Fibroblast of mammary gland (primary cell): ENCODE measurements around the gene SFRP4.

Source experiments
- DNase-seq: peaks from one replicate; pipeline ENCODE4 v3.0.0-alpha.2; 2010; ENCODE audit warnings: low read depth
- H3K4me3 ChIP-seq: 2 replicates; pipeline ENCODE4 v1.5.1; 2011; ENCODE audit warnings: low read depth, mild to moderate bottlenecking, low read length, moderate library complexity; ENCODE audit not compliant: control insufficient read depth
- TF ChIP-seq, protein P1 (sequence below): conservative IDR thresholded peaks from 2 replicates; pipeline ENCODE4 v1.5.1; 2011; ENCODE audit warnings: low read depth, low read length, inconsistent platforms; ENCODE audit not compliant: control insufficient read depth, insufficient read depth

SFRP4 gene

DNA sequence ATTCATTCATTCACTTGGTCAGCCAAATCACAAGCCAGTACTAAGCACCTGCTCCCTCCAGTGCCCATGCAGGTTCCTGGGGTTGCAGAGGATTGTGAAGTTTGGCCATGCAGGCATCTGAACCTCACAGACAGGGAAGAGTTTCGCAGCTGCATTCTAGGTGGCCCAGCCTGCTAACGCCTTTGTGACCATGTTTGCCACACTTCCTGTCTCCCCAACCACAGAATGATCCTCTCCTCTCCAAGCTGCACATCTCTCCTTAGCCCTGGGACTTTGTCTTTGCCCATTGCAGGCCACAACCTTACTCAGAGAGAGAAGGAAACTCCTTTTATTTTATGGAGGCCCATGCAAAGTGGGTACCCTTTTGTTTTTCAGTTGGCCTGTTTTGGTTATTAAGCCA is 35.6 kb upstream of the SFRP4 start:
- no peak for DNase-seq
- no peak overlapping the region for H3K4me3 ChIP-seq
- TF ChIP-seq, protein P1, sequence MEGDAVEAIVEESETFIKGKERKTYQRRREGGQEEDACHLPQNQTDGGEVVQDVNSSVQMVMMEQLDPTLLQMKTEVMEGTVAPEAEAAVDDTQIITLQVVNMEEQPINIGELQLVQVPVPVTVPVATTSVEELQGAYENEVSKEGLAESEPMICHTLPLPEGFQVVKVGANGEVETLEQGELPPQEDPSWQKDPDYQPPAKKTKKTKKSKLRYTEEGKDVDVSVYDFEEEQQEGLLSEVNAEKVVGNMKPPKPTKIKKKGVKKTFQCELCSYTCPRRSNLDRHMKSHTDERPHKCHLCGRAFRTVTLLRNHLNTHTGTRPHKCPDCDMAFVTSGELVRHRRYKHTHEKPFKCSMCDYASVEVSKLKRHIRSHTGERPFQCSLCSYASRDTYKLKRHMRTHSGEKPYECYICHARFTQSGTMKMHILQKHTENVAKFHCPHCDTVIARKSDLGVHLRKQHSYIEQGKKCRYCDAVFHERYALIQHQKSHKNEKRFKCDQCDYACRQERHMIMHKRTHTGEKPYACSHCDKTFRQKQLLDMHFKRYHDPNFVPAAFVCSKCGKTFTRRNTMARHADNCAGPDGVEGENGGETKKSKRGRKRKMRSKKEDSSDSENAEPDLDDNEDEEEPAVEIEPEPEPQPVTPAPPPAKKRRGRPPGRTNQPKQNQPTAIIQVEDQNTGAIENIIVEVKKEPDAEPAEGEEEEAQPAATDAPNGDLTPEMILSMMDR, result no peak

DNA sequence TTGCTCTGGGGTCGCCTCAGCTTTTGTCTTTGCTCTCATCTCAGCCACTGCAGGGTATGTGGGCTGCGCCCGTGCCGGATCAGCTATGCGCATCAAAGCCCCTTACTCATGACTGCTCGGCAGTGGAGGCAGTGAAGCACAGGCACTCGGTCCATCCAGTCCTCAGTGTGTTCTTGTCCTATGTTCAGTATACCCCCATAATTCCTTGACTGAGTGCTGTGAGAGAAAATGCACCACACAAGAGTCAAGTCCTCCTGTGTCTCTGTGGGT is 31.3 kb upstream of the SFRP4 start:
- no peak for DNase-seq
- no peak overlapping the region for H3K4me3 ChIP-seq
- TF ChIP-seq, protein P1, result no peak

DNA sequence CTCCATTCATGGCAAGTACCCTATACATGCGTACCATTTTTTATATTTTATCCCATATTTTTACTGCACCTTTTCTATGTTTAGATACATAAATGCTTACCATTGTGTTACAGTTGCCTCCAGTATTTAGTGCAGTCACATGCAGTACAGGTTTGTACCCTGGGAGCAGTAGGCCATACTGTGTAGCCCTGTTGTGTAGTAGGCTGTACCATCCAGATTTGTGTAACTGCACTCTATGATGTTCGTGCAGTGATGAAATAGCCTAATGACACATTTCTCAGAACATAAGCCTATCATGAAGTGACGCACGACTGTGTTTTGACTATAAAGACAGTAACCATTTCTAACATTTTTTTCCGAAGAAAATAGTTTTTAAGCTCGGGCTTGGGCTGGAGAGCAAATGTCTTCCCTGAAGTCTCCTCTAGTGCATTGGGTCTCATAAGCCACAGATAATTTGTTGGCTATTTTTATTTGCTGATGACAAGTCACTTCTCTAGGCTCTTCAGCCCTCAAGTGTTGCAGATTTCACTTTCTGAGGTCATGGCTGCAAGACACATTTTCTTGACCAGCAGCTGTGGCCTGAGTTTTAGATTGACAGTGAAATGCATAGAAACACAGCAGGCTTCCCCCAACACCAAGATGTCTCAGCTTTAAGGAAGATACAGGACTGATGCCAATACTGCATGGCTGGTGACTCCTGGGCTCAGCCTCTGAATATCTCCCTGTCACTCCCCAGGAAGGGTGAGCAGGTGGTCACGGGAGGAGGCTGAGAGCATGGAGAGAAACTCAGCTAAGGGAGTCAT is 30.7 kb upstream of the SFRP4 start:
- DNase-seq, result no peak
- TF ChIP-seq, protein P1, result no peak

DNA sequence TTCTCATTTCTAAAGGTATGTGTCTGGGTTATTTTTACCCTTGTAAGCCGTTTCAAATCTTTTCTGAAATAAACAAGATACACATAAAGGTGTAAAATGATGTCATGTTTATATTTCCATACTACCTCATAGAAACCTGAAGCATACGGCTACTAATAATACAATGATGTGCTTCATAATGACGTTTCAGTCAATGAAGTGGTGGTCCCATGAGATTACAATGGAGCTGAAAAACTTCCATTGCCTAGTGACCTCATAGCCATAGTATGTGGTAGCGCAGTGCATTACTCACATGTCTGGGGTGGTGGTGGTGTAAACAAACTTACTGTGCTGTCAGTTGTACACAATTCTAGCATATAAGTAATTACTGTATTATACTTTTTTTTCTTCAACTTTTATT is 28.7 kb upstream of the SFRP4 start:
- peak; percentile 93 for DNase-seq
- no peak overlapping the region for H3K4me3 ChIP-seq
- TF ChIP-seq, protein P1, result no peak

More for the DNA sequence above, 30.7 kb upstream of the SFRP4 start:
- H3K4me3 ChIP-seq, result no peak overlapping the region

DNA sequence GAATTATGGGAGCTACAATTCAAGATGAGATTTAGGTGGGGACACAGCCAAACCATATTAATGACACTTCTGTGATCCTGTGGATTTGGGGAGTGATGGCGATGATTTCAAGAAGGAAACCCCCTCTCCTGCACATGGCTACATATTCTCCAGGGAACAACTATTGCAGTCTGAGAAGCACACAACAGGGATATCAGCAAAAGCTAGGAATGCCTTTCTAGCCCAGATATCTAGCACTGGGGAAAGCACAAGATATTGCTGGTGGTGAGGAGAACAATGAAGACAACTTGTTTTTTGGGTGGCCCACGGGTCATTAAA is 28.1 kb upstream of the SFRP4 start:
- DNase-seq, result no peak
- TF ChIP-seq, protein P1, result no peak
- no peak overlapping the region for H3K4me3 ChIP-seq

DNA sequence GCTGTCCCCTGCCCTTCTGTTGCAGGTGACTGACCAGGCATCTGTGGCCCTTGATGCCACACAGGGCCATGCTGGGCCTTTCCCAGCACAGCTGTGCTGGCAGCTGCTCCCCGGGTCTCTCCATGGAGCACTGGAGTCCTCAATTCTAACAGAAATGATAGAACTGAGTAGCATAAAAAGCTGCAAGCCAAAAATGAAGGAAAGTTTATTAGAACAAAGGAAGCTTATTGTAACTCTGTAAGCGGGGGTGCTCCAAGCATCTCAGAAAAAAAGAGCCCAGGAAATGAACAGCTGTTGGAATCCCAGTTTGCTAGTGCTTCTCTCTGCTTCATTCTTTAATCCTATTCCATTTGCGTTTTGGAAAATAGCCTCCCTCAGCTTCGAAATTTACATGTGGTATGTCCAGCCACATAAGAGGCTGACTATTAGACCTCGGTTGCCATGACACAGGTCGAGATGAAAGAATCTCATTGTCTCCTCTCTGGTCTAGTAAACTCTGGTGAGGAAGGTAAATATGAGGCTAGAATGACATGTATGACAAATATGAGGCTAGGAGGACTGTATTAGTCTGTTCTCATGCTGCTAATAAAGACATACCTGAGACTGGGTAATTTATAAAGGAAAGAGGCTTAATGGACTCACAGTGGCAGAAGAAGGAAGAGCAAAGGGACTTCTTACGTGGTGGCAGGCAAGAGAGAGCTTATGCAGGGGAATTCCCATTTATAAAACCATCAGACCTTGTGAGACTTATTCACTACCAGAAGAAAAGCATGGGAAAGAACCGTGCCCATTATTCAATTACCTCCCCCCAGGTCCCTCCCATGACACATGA is 27.5 kb upstream of the SFRP4 start:
- TF ChIP-seq, protein P1, result no peak
- H3K4me3 ChIP-seq, result no peak overlapping the region

More for the DNA sequence above, 27.5 kb upstream of the SFRP4 start:
- no peak for DNase-seq
